Choroid plexus epithelial cell (primary cell): ENCODE data around the gene PSMA4.
"Not testable (repeated sequence)": the region's sequence is repeated elsewhere in the genome, so short reads cannot be mapped to it uniquely, and the experiment has no call there.

Experiments
- DNase-seq: peaks from one replicate; pipeline ENCODE4 v3.0.0-alpha.2; 2010; ENCODE audit warnings: low read depth
- H3K4me3 ChIP-seq: 2 replicates; pipeline ENCODE4 v1.5.1; 2011; ENCODE audit warnings: low read depth, mild to moderate bottlenecking, control low read depth, low read length, moderate library complexity
- CTCF ChIP-seq: conservative IDR thresholded peaks from 2 replicates; pipeline ENCODE4 v1.5.1; 2011; ENCODE audit warnings: low read depth, mild to moderate bottlenecking, control low read depth, inconsistent platforms, low read length, moderate library complexity

Gene PSMA4

DNA sequence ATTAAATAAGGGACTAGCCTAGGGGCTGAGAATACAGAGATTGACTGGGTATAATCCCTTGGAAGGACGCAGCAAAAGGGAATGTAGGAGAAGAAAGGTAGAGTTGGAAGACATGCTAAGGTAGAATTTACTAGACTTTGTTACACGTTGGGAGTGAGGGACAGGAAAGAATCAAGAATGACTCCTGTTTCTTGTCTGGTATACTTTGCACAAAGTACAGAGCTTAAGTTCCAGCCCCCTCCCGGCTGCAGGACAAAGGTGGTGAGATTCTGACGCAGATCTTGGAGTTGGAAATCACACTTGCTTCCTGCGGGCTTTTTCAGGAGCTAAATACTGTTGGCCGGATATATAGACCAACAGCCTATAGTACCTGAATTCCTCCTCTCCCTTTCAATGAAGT, 32.0 kb upstream of the PSMA4 start:
- TF ChIP-seq CTCF: no peak
- H3K4me3 ChIP-seq: peak overlapping the region; percentile 94
- DNase-seq: no peak

DNA sequence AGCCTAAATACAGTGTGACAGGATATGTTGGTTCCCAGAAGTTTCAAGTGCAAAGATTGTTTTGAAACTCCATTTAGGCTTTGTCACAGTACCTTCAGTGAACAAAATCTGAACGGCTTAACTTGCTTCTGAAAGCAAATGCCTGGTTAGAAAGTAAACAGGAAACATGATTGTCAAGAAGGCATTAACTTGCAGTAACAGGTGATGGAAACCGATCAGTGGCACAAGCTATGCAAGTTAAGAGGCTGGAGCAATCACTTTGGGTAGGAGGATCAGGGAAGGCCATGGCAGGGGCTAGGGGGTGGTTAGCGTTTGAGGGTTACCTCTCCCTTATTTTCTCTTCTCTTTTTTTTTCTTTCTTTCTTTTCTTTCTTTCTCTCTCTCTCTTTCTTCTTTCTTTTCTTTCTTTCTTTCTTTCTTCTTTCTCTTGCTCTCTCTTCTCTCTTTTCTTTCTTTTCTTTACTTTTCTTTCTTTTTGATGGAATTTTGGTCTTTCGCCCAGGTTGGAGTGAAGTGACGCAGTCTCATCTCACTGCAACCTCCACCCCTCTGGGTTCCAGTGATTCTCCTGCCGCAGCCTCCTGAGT, 30.4 kb upstream of the PSMA4 start:
- no peak for TF ChIP-seq CTCF
- H3K4me3 ChIP-seq: no peak overlapping the region
- no peak for DNase-seq

- not testable (repeated sequence) for DNase-seq, H3K4me3 ChIP-seq
Observed at GRCh38 chr15:78520035-78520434, 20.2 kb upstream of the PSMA4 start.

GRCh38 chr15:78524230-78524629, 16.0 kb upstream of the PSMA4 start:
- no peak for TF ChIP-seq CTCF
- H3K4me3 ChIP-seq: no peak overlapping the region
- no peak for DNase-seq

- TF ChIP-seq CTCF: no peak
- DNase-seq: no peak
- no peak overlapping the region for H3K4me3 ChIP-seq
Observed at GRCh38 chr15:78527325-78527724, 12.9 kb upstream of the PSMA4 start.

DNA sequence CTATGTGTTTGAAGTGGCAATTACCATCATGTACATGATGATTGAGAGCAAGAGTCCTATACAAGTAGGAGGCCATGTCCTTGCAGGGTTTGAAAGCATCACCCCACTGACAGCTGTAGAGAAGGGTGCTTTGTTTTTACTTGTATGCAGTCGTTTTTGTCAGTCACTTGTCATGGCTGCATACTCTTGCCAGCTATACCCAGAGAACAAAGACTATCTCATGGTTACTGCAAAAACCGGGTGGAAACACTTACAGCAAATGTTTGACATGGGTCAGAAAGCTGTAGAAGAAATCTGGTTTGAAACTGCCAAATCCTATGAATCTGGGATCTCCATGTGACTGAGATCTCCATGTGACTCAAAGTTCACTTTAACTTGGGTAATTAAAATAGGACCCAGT, 6.9 kb upstream of the PSMA4 start:
- no peak for TF ChIP-seq CTCF
- DNase-seq: no peak
- H3K4me3 ChIP-seq: no peak overlapping the region

GRCh38 chr15:78536134-78536533, 4.1 kb upstream of the PSMA4 start:
- peak; percentile 28 for DNase-seq
- no peak overlapping the region for H3K4me3 ChIP-seq
- no peak for TF ChIP-seq CTCF
